ENCODE data around the gene MYH6. TPM values are rescaled to one million over a fixed set of nuclear protein-coding genes. Genes with fewer than 3 reads are reported as not detected.

MYH6 gene
- total and polyA plus RNA-seq, 2 of the 13 experiments (the other 11 are each of a cell fraction or from before 2014, with no cell fraction given): 0.01 TPM; not detected in 1

DNA sequence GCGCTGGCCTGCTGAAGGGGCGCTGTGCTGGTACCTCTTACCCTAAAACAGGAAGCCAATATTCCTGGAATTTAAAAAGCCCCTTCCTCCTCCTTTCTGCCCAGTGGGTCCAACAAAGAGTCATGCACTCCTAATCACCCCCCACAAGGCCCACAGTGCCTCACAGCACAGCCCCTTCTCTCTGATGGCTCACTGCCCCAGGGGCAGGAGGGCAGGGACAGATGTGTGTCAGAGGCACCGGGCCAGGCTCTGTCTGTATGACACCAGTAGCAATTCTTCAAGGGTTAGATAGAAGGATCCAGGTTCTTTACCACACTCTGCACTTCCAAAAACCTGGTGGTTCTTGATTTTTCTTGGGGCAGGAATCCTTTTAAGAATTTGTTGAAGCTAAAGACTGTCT is 8.9 kb downstream of the MYH6 start (continued):
- TF ChIP-seq YEATS2 (CRISPR knock-in tag; IDR thresholded peaks at IDR 0.05; ENCODE audit: borderline replicate concordance) (no peak), NRL (CRISPR knock-in tag; IDR thresholded peaks at IDR 0.05; ENCODE audit: borderline replicate concordance) (no peak), ZXDC (CRISPR knock-in tag; IDR thresholded peaks at IDR 0.05) (no peak), POGK (CRISPR knock-in tag; conservative IDR thresholded peaks at IDR 0.05) (no peak), MAFF (IDR thresholded peaks at IDR 0.05; ENCODE audit: low read depth, low read length) (no peak), BATF2 (CRISPR knock-in tag; IDR thresholded peaks at IDR 0.05) (no peak), ZNF598 (CRISPR knock-in tag; IDR thresholded peaks at IDR 0.05; ENCODE audit: borderline replicate concordance) (no peak), PCBP1 (IDR thresholded peaks at IDR 0.05; ENCODE audit: borderline replicate concordance, low read depth, low read length) (no peak), POLR2AphosphoS2 (IDR thresholded peaks at IDR 0.05; ENCODE audit: low read depth, low read length) (no peak), HNRNPH1 (optimal IDR thresholded peaks at IDR 0.05; ENCODE audit: low read depth, low read length) (no peak), GATA4 (IDR thresholded peaks at IDR 0.05; ENCODE audit: borderline replicate concordance, low read depth) (no peak), NCOA5 (CRISPR knock-in tag; IDR thresholded peaks at IDR 0.05) (no peak), GPBP1L1 (CRISPR knock-in tag; IDR thresholded peaks at IDR 0.05) (no peak)
